Endodermal cell (in vitro differentiated cells): ENCODE measurements around the gene ZFP42. TPM values are rescaled to one million over a fixed set of nuclear protein-coding genes. Genes with fewer than 3 reads are reported as not detected.
A peak's percentile ranks its signal among the peaks of the same experiment; 100 is the strongest.

Experiments used
- DNase-seq: peaks from one replicate; pipeline ENCODE4 v3.0.0-alpha.2; 2017
- H3K27ac ChIP-seq: 2 replicates; pipeline ENCODE4 v1.5.1; 2013; ENCODE audit warnings: mild to moderate bottlenecking, low read depth, low read length, moderate library complexity
- H3K27me3 ChIP-seq: 2 replicates; pipeline ENCODE4 v1.6.1; 2013; ENCODE audit warnings: mild to moderate bottlenecking, low read length, moderate library complexity; ENCODE audit not compliant: insufficient read depth, control insufficient read depth, poor library complexity, severe bottlenecking
- H3K36me3 ChIP-seq: 2 replicates; pipeline ENCODE4 v1.7.0; 2013; ENCODE audit warnings: mild to moderate bottlenecking, low read length, moderate library complexity; ENCODE audit not compliant: control insufficient read depth, insufficient read depth
- H3K4me1 ChIP-seq: one replicate; pipeline ENCODE4 v1.7.0; 2013; ENCODE audit warnings: low read length; ENCODE audit not compliant: control insufficient read depth, insufficient read depth
- H3K4me3 ChIP-seq: 2 replicates; pipeline ENCODE4 v1.5.1; 2013; ENCODE audit warnings: mild to moderate bottlenecking, low read length, moderate library complexity
- H3K9ac ChIP-seq: 2 replicates; pipeline ENCODE4 v1.6.1; 2013; ENCODE audit warnings: mild to moderate bottlenecking, low read length, moderate library complexity; ENCODE audit not compliant: poor library complexity, severe bottlenecking; ENCODE audit errors: extremely low read depth
- H3K9me3 ChIP-seq: 2 replicates; pipeline ENCODE4 v1.6.1; 2013; ENCODE audit warnings: mild to moderate bottlenecking, low read length, moderate library complexity; ENCODE audit not compliant: control insufficient read depth
- H3K27ac Mint-ChIP-seq: 2 replicates; pipeline ENCODE4 v1.8.0; 2020; ENCODE audit warnings: mixed read lengths
- H3K27me3 Mint-ChIP-seq: 2 replicates; pipeline ENCODE4 v1.8.0; 2021; ENCODE audit warnings: mild to moderate bottlenecking, mixed read lengths; ENCODE audit not compliant: insufficient read depth
- H3K36me3 Mint-ChIP-seq: 2 replicates; pipeline ENCODE4 v1.8.0; 2020; ENCODE audit warnings: low read depth, mixed read lengths
- H3K4me1 Mint-ChIP-seq: 2 replicates; pipeline ENCODE4 v1.8.0; 2020; ENCODE audit warnings: mixed read lengths
- H3K4me3 Mint-ChIP-seq: 2 replicates; pipeline ENCODE4 v1.8.0; 2020; ENCODE audit warnings: mild to moderate bottlenecking, moderate library complexity, mixed read lengths
- H3K9me3 Mint-ChIP-seq: 2 replicates; pipeline ENCODE4 v1.8.0; 2020; ENCODE audit warnings: mild to moderate bottlenecking, mixed read lengths
- WGBS, 2 experiments: methylation state at CpG; one replicate each; pipeline versions ENCODE4 v1.1.5 to v1.1.7; 2013; ENCODE audit warnings: missing lambda C conversion rate in 2 of 2, mixed read lengths in 1 of 2; ENCODE audit not compliant: insufficient coverage in 1 of 2, insufficient read length in 1 of 2; 5-methylcytosine and 5-hydroxymethylcytosine counted together
- total RNA-seq, 2 donors: library from RNA; stranded (reverse); fragmentation: NEBNext Ultra II Directional in 1 of 2; extraction: Animal tissue kit (Norgen Biotek cat#: 25700) in 1 of 2; gene quantifications; 2 replicates in 1 of 2; 3 replicates in 1 of 2; pipeline ENCODE4 v1.2.1, GENCODE V29; 2021
- TF ChIP-seq, protein P1 (sequence below): fragments of 200-600 bp; sonication (generic); conservative IDR thresholded peaks from 2 replicates; pipeline ENCODE4 v1.5.0; 2021; ENCODE audit warnings: antibody characterized with exemption, mild to moderate bottlenecking

ZFP42 gene
- total RNA-seq, 2 donors from 2014 or later = 30.9 to 58.5 TPM

DNA sequence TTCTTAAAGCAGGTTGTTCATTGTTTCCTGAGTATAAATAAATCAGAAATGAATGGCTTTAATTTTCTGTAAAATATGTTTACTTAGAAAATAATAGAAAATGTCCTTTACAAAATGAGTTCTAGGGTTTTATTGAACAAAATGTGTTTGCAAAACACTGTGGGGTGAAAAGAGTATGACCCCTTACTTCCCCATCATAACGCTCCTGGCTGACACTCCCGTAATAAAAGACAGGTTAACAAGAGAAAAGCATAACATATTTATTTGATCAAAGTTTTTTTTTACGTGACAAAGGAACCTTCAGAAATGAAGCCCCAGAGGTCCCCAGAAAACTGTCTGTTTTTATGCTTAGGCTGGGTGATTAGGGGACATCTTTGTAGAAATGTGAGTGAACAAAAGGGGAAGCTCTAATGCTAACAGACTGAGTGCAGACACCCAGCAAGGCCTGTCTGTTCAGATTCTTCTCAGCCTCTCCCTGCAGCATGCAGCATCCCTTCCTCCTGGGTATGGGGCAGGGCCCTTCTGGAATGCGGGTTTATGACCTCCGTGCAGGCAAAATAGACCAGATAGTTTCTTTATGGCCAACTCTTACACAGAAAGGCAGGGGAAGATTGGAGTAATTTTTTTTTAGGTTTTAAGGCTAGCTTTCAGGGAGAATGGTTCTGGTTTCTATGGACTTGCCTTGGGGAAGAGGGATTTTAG lies 26.1 kb downstream of the ZFP42 start:
- Mint-ChIP-seq H3K27ac (peak overlapping the region; percentile 20), H3K4me1 (peaks cover 18% of the 10 kb centered on the region), H3K36me3 (no peaks in the 10 kb centered on the region), H3K4me3 (no peak overlapping the region), H3K9me3 (no peaks in the 10 kb centered on the region), H3K27me3 (no peaks in the 10 kb centered on the region)
- DNase-seq = no peak
- H3K4me3 ChIP-seq = no peak overlapping the region
- H3K4me1 ChIP-seq = no peaks in the 10 kb centered on the region
- H3K9me3 ChIP-seq = no peaks in the 10 kb centered on the region
- WGBS, 2 experiments = 72 to 91% methylated on average over 2 to 5 of the region's 5 CpGs
- no peaks in the 10 kb centered on the region for H3K27me3 ChIP-seq
- no peak overlapping the region for H3K9ac ChIP-seq
- H3K36me3 ChIP-seq = no peaks in the 10 kb centered on the region
- H3K27ac ChIP-seq = no peak overlapping the region
- TF ChIP-seq, protein P1, sequence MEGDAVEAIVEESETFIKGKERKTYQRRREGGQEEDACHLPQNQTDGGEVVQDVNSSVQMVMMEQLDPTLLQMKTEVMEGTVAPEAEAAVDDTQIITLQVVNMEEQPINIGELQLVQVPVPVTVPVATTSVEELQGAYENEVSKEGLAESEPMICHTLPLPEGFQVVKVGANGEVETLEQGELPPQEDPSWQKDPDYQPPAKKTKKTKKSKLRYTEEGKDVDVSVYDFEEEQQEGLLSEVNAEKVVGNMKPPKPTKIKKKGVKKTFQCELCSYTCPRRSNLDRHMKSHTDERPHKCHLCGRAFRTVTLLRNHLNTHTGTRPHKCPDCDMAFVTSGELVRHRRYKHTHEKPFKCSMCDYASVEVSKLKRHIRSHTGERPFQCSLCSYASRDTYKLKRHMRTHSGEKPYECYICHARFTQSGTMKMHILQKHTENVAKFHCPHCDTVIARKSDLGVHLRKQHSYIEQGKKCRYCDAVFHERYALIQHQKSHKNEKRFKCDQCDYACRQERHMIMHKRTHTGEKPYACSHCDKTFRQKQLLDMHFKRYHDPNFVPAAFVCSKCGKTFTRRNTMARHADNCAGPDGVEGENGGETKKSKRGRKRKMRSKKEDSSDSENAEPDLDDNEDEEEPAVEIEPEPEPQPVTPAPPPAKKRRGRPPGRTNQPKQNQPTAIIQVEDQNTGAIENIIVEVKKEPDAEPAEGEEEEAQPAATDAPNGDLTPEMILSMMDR = no peak

DNA sequence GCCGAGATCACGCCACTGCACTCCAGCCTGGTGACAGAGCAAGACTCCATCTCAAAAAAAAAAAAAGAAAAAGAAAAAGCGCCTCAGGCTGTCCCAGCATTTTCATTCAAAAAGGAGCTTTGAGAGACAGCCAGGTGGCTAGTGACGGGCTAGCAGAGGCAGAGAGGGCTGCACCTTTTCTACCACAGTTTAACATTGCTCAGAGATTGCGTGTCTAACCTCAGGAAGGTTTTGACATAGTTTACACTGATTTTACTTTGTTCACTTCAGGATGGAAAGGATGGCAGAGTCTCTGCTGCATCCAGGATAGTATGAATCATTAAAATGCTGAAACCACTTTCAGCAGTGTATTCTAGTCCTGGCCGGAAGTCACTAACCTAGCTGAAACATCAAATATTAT lies 28.1 kb downstream of the ZFP42 start:
- H3K4me1 Mint-ChIP-seq = peaks cover 12% of the 10 kb centered on the region
- DNase-seq = no peak
- no peak overlapping the region for H3K9ac ChIP-seq
- H3K9me3 Mint-ChIP-seq = no peaks in the 10 kb centered on the region
- WGBS, 2 experiments = 80 to 89% methylated on average over 2 to 6 of the region's 6 CpGs
- no peaks in the 10 kb centered on the region for H3K4me1 ChIP-seq
- no peak overlapping the region for H3K27ac ChIP-seq
- H3K9me3 ChIP-seq = no peaks in the 10 kb centered on the region
- TF ChIP-seq, protein P1 = no peak
- H3K36me3 ChIP-seq = no peaks in the 10 kb centered on the region
- no peak overlapping the region for H3K4me3 Mint-ChIP-seq
- no peak overlapping the region for H3K27ac Mint-ChIP-seq
- no peaks in the 10 kb centered on the region for H3K36me3 Mint-ChIP-seq
- no peaks in the 10 kb centered on the region for H3K27me3 Mint-ChIP-seq
- H3K27me3 ChIP-seq = no peaks in the 10 kb centered on the region
- no peak overlapping the region for H3K4me3 ChIP-seq

- WGBS, 2 experiments = 93 to 100% methylated on average over 1 to 2 of the region's 2 CpGs
- Histone ChIP-seq H3K27me3 (no peaks in the 10 kb centered on the region), H3K9ac (no peak overlapping the region), H3K36me3 (no peaks in the 10 kb centered on the region), H3K27ac (no peak overlapping the region), H3K9me3 (no peaks in the 10 kb centered on the region), H3K4me1 (no peaks in the 10 kb centered on the region), H3K4me3 (no peak overlapping the region)
- Mint-ChIP-seq H3K4me3 (no peak overlapping the region), H3K36me3 (no peaks in the 10 kb centered on the region), H3K27me3 (no peaks in the 10 kb centered on the region), H3K27ac (no peak overlapping the region), H3K9me3 (no peaks in the 10 kb centered on the region), H3K4me1 (peaks cover 12% of the 10 kb centered on the region)
- no peak for DNase-seq
- TF ChIP-seq, protein P1 = no peak
Measured at GRCh38 chr4:188025476-188025875, 29.9 kb downstream of the ZFP42 start.
